H9 (cell line): ENCODE data around the gene NINJ1. TPM values are rescaled to one million over a fixed set of nuclear protein-coding genes. Genes with fewer than 3 reads are reported as not detected.

Source experiments
- DNase-seq: peaks from one replicate; pipeline ENCODE4 v3.0.0-alpha.2; 2017
- H2AFZ ChIP-seq: one replicate; pipeline ENCODE4 v1.6.1; 2013; ENCODE audit warnings: mild to moderate bottlenecking, low read length, control low read depth, moderate library complexity
- H2AK5ac ChIP-seq: 2 replicates; pipeline ENCODE4 v1.6.1; 2013; ENCODE audit warnings: low read length, control low read depth, mixed read lengths; ENCODE audit not compliant: insufficient read length
- H2BK120ac ChIP-seq: one replicate; pipeline ENCODE4 v1.6.1; 2013; ENCODE audit warnings: low read depth, mild to moderate bottlenecking, low read length, control low read depth, inconsistent platforms; ENCODE audit not compliant: poor library complexity, severe bottlenecking
- H2BK12ac ChIP-seq: 2 replicates; pipeline ENCODE4 v1.6.1; 2013; ENCODE audit warnings: low read length, control low read depth, mixed read lengths, low read depth; ENCODE audit not compliant: insufficient read length
- H2BK15ac ChIP-seq: 2 replicates; pipeline ENCODE4 v1.6.1; 2013; ENCODE audit warnings: low read depth, low read length, control low read depth
- H2BK20ac ChIP-seq: one replicate; pipeline ENCODE4 v1.6.1; 2013; ENCODE audit warnings: low read depth, mild to moderate bottlenecking, low read length, control low read depth, inconsistent platforms; ENCODE audit not compliant: poor library complexity, severe bottlenecking
- H2BK5ac ChIP-seq: 2 replicates; pipeline ENCODE4 v1.6.1; 2013; ENCODE audit warnings: low read length, control low read depth, mixed read lengths; ENCODE audit not compliant: insufficient read length
- H3K14ac ChIP-seq: 2 replicates; pipeline ENCODE4 v1.6.1; 2013; ENCODE audit warnings: low read length, control low read depth; ENCODE audit not compliant: insufficient read depth
- H3K18ac ChIP-seq: 2 replicates; pipeline ENCODE4 v1.6.1; 2013; ENCODE audit warnings: low read depth, mild to moderate bottlenecking, mixed read lengths, low read length, control low read depth; ENCODE audit not compliant: insufficient read length
- H3K23ac ChIP-seq: 2 replicates; pipeline ENCODE4 v1.6.1; 2013; ENCODE audit warnings: low read length, control low read depth, mixed read lengths, low read depth; ENCODE audit not compliant: insufficient read length
- H3K23me2 ChIP-seq: 2 replicates; pipeline ENCODE4 v1.6.1; 2013; ENCODE audit warnings: low read depth, mild to moderate bottlenecking, mixed read lengths, low read length, control low read depth; ENCODE audit not compliant: insufficient read length, poor library complexity, severe bottlenecking
- H3K27ac ChIP-seq: 2 replicates; pipeline ENCODE4 v1.5.1; 2013; ENCODE audit warnings: low read length, control low read depth, mixed read lengths, low read depth; ENCODE audit not compliant: insufficient read length
- H3K27me3 ChIP-seq: 2 replicates; pipeline ENCODE4 v1.6.1; 2013; ENCODE audit warnings: low read length, control low read depth, inconsistent platforms; ENCODE audit not compliant: insufficient read depth
- H3K4ac ChIP-seq: 2 replicates; pipeline ENCODE4 v1.6.1; 2013; ENCODE audit warnings: low read depth, mild to moderate bottlenecking, control low read depth, inconsistent platforms, low read length, moderate library complexity
- H3K4me1 ChIP-seq: 2 replicates; pipeline ENCODE4 v1.6.1; 2013; ENCODE audit warnings: low read length, control low read depth, inconsistent platforms; ENCODE audit not compliant: insufficient read depth
- H3K4me2 ChIP-seq: 2 replicates; pipeline ENCODE4 v1.6.1; 2013; ENCODE audit warnings: low read length, control low read depth, mixed read lengths; ENCODE audit not compliant: insufficient read length, insufficient read depth
- H3K56ac ChIP-seq: 2 replicates; pipeline ENCODE4 v1.6.1; 2013; ENCODE audit warnings: low read depth, mild to moderate bottlenecking, mixed read lengths, low read length, control low read depth; ENCODE audit not compliant: insufficient read length
- H3K79me1 ChIP-seq: 2 replicates; pipeline ENCODE4 v1.6.1; 2013; ENCODE audit warnings: low read depth, mild to moderate bottlenecking, moderate library complexity, low read length, control low read depth, inconsistent platforms; ENCODE audit not compliant: insufficient read depth, poor library complexity, severe bottlenecking
- H3K79me2 ChIP-seq: 2 replicates; pipeline ENCODE4 v1.6.1; 2013; ENCODE audit warnings: low read length, control low read depth, inconsistent platforms; ENCODE audit not compliant: insufficient read depth
- H3K9ac ChIP-seq: 2 replicates; pipeline ENCODE4 v1.6.1; 2013; ENCODE audit warnings: low read length, control low read depth, mixed read lengths; ENCODE audit not compliant: insufficient read length; ENCODE audit errors: extremely low read depth
- H3K9me3 ChIP-seq: one replicate; pipeline ENCODE4 v1.6.1; 2013; ENCODE audit warnings: low read depth, low read length, inconsistent platforms; ENCODE audit not compliant: control insufficient read depth
- H3T11ph ChIP-seq: one replicate; pipeline ENCODE4 v1.6.1; 2013; ENCODE audit warnings: mild to moderate bottlenecking, low read length, control low read depth, inconsistent platforms
- H4K20me1 ChIP-seq: one replicate; pipeline ENCODE4 v1.6.1; 2013; ENCODE audit not compliant: control insufficient read depth, insufficient read length, insufficient read depth
- H4K5ac ChIP-seq: 2 replicates; pipeline ENCODE4 v1.6.1; 2013; ENCODE audit warnings: low read depth, mild to moderate bottlenecking, mixed read lengths, low read length, control low read depth; ENCODE audit not compliant: insufficient read length
- H4K8ac ChIP-seq: replicated peaks from 2 replicates; pipeline ENCODE4 v1.6.1; 2013; ENCODE audit warnings: low read length, control low read depth, mixed read lengths, low read depth; ENCODE audit not compliant: insufficient read length
- H4K91ac ChIP-seq: 2 replicates; pipeline ENCODE4 v1.6.1; 2013; ENCODE audit warnings: low read depth, mild to moderate bottlenecking, moderate library complexity, mixed read lengths, low read length, control low read depth; ENCODE audit not compliant: insufficient read length
- H3K27ac Mint-ChIP-seq, 3 experiments: 2 replicates in 2 of 3; 3 replicates in 1 of 3; pipeline ENCODE4 v1.8.0; 2020 to 2021; ENCODE audit warnings: mixed read lengths in 3 of 3, mild to moderate bottlenecking in 1 of 3, moderate library complexity in 1 of 3
- H3K27me3 Mint-ChIP-seq: 2 replicates; pipeline ENCODE4 v1.8.0; 2021; ENCODE audit warnings: low read depth, mild to moderate bottlenecking, moderate library complexity, mixed read lengths
- H3K36me3 Mint-ChIP-seq, 3 experiments: 2 replicates in 2 of 3; 3 replicates in 1 of 3; pipeline ENCODE4 v1.8.0; 2020 to 2021; ENCODE audit warnings: low read depth in 3 of 3, mixed read lengths in 3 of 3; ENCODE audit not compliant: insufficient read depth in 1 of 3
- H3K4me1 Mint-ChIP-seq, 2 experiments: 2 replicates each; pipeline ENCODE4 v1.8.0; 2020; ENCODE audit warnings: mixed read lengths in 2 of 2
- H3K4me3 Mint-ChIP-seq, 2 experiments: 2 replicates in 1 of 2; 3 replicates in 1 of 2; pipeline ENCODE4 v1.8.0; 2020 to 2021; ENCODE audit warnings: mild to moderate bottlenecking in 2 of 2, mixed read lengths in 2 of 2, moderate library complexity in 1 of 2
- H3K9me3 Mint-ChIP-seq, 2 experiments: 2 replicates in 1 of 2; 3 replicates in 1 of 2; pipeline ENCODE4 v1.8.0; 2020; ENCODE audit warnings: mild to moderate bottlenecking in 2 of 2, mixed read lengths in 2 of 2, moderate library complexity in 1 of 2
- WGBS: extraction: QIAGEN DNeasy Blood & Tissue Kit; methylation state at CpG from one replicate; pipeline ENCODE4 v1.1.7; 2013; ENCODE audit warnings: missing lambda C conversion rate, low lambda C conversion rate, mixed read lengths; ENCODE audit not compliant: insufficient read length; ENCODE audit errors: extremely low coverage; 5-methylcytosine and 5-hydroxymethylcytosine counted together
- total RNA-seq: library from RNA; stranded (reverse); gene quantifications from 2 replicates; pipeline ENCODE4 v1.2.1, GENCODE V29; 2021
- TF ChIP-seq, protein P1 (sequence below): fragments of 200-600 bp; sonication (generic); conservative IDR thresholded peaks from 3 replicates; pipeline ENCODE4 v1.8.0; 2021; ENCODE audit warnings: antibody characterized with exemption, mild to moderate bottlenecking

The NINJ1 gene
- total RNA-seq, 1 experiment from 2014 or later, result 28.9 TPM

DNA sequence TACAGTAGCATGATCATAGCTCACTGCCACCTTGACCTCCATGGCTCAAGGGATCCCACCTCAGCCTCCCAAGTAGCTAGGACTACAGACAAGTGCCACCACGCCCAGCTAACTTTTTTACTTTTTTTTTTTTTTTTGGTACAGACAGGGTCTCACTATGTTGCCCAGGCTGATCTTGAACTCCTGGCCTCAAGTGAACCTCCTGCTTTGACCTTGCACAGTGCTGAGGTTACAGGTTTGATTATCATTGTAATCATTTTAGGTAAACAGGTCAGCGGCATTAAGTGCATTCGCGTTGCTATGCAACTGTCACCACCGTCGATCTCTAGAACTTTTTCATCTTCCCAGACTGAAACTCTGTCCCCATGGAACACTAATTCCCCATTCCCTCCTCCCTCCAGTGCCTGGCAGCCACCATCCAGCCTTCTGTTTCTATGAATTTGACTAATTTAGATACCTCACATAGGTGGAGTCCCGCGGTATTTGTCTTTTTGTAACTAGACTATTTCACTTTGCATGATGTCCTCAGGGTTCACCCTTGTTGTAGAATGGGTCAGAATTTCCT, 43.9 kb downstream of the NINJ1 start:
- Mint-ChIP-seq H3K9me3 (peaks cover 6 to 9% of the 10 kb centered on the region in 2 experiments; a peak in 4 of 5 replicates), H3K4me1 (peaks cover 8 to 11% of the 10 kb centered on the region in 2 experiments), H3K27me3 (no peaks in the 10 kb centered on the region; the same call in 1 of the 2 replicates), H3K36me3 (peaks cover 9 to 17% (median 11%) of the 10 kb centered on the region in 3 experiments), H3K27ac (no peak overlapping the region), H3K4me3 (no peak overlapping the region)
- H4K91ac ChIP-seq, result no peak overlapping the region
- H3K9me3 ChIP-seq, result no peaks in the 10 kb centered on the region
- H2AK5ac ChIP-seq, result no peak overlapping the region
- no peak overlapping the region for H3K18ac ChIP-seq
- H3K9ac ChIP-seq, result no peak overlapping the region
- TF ChIP-seq, protein P1, sequence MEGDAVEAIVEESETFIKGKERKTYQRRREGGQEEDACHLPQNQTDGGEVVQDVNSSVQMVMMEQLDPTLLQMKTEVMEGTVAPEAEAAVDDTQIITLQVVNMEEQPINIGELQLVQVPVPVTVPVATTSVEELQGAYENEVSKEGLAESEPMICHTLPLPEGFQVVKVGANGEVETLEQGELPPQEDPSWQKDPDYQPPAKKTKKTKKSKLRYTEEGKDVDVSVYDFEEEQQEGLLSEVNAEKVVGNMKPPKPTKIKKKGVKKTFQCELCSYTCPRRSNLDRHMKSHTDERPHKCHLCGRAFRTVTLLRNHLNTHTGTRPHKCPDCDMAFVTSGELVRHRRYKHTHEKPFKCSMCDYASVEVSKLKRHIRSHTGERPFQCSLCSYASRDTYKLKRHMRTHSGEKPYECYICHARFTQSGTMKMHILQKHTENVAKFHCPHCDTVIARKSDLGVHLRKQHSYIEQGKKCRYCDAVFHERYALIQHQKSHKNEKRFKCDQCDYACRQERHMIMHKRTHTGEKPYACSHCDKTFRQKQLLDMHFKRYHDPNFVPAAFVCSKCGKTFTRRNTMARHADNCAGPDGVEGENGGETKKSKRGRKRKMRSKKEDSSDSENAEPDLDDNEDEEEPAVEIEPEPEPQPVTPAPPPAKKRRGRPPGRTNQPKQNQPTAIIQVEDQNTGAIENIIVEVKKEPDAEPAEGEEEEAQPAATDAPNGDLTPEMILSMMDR, result no peak
- no peaks in the 10 kb centered on the region for H3K27me3 ChIP-seq
- no peak overlapping the region for H3T11ph ChIP-seq
- peaks cover 3% of the 10 kb centered on the region for H4K20me1 ChIP-seq
- no peaks in the 10 kb centered on the region for H3K79me2 ChIP-seq
- no peak overlapping the region for H4K8ac ChIP-seq
- no peak overlapping the region for H2BK120ac ChIP-seq
- DNase-seq, result no peak
- H3K4me1 ChIP-seq, result no peaks in the 10 kb centered on the region
- no peaks in the 10 kb centered on the region for H3K79me1 ChIP-seq
- no CpG with 5 or more reads among the region's 8 CpGs for WGBS
- H4K5ac ChIP-seq, result no peak overlapping the region
- no peak overlapping the region for H2BK12ac ChIP-seq
- peaks cover 2% of the 10 kb centered on the region for H3K23me2 ChIP-seq
- H2BK15ac ChIP-seq, result no peak overlapping the region
- no peak overlapping the region for H3K14ac ChIP-seq
- H3K56ac ChIP-seq, result no peak overlapping the region
- H3K4ac ChIP-seq, result no peak overlapping the region
- H3K4me2 ChIP-seq, result no peak overlapping the region
- no peak overlapping the region for H3K27ac ChIP-seq
- no peak overlapping the region for H2BK5ac ChIP-seq
- no peak overlapping the region for H2BK20ac ChIP-seq
- no peak overlapping the region for H3K23ac ChIP-seq
- H2AFZ ChIP-seq, result no peak overlapping the region
